Measurements from ENCODE around the gene SMPD1. TPM values are rescaled to one million over a fixed set of nuclear protein-coding genes. Genes with fewer than 3 reads are reported as not detected.

SMPD1 gene
- total RNA-seq, 1 experiment from 2014 or later = 71.8 TPM

DNA sequence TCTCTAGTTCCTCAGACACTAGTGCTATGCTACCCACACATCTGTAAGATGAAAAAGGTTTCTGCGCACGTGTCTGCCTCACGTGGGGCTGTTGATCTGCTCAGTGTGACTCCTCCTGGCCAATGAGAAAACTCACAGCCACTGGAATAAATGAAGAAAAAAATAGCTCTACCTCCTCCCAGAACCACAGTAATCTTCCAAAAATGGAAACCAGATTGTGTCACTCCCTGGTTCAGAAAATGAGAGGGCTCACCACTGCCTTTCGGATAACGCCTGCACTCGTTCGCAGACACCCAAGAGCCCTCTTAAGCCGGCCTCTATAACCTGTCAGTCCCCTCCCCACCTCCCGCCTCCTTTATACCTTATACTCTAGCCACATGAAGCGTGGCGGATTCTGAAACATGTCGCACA lies 23.5 kb downstream of the SMPD1 start:
- DNase-seq (ENCODE audit: low read depth) = no peak

DNA sequence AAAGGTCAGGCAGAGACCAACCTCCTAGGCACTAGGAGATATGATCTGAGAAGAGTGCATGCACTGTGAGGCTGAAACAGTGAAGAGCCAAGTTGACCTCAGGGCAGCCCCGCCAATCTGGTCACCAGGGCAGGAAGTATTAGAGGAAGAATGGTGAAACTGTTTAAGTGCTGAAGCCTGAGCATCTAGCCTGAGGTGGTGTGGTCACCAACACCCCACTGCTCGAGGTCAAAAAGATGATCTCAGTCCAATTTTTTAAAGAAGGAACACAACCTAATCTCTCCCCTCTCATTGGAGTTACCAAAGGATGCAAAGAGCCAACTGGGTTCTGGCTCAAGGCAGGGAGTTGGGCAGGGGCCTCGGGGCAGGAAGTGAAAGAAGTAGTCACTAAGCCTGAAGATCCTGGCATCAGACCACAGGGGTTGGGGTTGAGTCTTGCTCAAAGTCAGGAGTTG lies 24.6 kb downstream of the SMPD1 start:
- no peak for DNase-seq (ENCODE audit: low read depth)

DNA sequence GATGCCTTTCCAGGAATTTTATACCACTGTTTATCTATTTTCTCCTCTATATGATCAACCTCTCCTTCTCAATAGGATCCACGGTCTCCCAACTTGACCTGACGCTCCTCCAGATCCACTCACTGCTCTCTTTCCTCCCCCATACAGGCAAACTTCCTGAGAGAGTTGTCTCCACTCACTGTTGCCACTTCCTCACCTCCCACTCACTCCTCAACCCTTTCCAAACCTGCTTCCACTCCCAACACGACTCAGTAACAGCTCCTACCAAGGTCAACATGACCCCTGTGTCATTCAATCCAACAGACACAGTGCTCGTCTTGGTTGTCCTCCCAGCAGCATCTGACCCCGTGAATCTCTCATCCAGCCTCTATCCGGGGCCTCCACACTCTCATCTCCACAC lies 25.5 kb downstream of the SMPD1 start:
- DNase-seq (ENCODE audit: low read depth) = no peak

DNA sequence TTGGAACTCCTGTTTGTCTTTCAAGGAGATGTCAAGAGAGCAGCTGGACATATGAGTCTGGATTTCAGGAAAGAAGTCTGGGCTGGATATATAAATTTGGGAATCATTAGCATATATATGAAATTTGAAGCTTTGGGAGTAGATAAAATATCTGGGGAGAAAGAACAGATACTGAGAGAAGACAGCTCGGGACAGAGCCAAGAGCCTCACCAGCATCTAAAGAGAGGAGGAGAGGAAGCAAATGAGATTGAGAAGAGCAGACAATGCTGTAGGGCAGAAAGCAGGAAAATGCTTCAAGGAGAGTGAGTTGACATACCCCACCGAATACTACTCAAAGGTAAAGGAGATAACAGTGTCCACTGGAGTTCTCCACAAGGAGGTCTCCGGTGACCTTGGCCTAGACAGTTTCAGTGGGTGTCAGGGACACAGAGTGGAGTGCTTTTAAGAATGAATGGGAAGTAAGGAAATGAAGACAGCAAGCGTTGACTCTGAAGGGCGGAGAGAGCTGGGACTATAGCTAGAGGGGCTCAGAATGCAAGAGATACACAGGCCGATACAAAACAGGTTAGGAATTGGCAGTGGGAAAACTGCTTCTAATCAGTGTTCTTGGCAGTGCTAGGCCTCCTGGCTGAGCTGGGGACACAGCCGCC lies 27.8 kb downstream of the SMPD1 start:
- DNase-seq (ENCODE audit: low read depth) = no peak

DNA sequence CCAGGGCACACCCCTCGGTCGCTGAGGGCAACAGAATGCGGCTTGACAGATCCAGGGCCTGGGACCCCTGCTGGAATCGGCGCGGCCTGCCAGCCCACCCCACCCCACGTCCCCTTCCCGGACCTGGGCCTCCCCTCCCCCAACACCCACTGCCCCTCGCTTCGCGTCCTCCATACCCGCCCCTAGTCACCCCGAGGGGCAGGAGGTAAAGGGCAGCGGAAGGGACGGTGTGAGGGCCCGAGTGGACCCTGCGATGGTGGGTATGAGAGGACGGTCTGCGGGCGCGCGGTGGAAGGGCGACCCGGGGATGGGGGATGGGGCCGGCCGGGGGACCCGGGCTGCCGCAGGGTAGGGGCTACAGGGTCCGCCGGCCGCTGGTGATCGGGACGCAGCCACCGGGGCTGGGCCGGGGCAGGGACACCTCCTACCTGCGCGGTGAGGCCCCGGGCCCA lies 28.3 kb downstream of the SMPD1 start:
- no peak for DNase-seq (ENCODE audit: low read depth)

DNA sequence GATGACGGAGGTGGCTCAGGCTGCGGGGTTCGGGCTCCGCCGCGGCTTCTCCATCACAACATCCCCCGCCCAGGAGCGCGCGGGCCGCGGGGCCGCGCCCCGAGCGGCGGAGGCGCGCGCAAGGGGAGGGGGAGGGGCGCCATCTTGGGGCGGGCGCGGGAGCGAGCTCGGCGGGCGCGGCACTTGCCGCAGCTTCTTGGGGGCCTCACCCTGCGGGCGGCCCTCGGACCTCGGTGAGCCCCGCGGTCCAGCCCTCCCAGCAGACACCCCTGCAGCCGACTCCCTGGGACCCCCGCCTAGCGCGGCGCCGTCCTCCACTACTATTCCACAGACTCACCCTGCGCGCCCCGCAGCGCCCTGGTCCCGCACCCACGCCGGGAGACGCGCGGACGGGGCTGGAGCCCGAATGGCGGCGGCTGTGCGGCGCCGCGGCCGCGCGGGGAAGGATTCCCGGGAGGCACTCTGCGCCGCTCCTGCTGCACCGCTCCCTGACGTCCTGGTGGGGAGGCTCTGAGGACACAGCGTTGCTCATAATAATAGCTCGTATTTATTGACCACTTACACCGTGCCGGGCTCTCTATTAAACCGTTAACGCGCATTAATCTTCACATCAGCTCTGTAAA lies 28.8 kb downstream of the SMPD1 start, which contains the start of gene APBB1:
Gene APBB1 (minus strand): TSS at position 86 of the 623 bp plus-strand sequence. CDS start 7,747 bp downstream, outside the sequence.
- peak; percentile 33 for DNase-seq (ENCODE audit: low read depth)

DNA sequence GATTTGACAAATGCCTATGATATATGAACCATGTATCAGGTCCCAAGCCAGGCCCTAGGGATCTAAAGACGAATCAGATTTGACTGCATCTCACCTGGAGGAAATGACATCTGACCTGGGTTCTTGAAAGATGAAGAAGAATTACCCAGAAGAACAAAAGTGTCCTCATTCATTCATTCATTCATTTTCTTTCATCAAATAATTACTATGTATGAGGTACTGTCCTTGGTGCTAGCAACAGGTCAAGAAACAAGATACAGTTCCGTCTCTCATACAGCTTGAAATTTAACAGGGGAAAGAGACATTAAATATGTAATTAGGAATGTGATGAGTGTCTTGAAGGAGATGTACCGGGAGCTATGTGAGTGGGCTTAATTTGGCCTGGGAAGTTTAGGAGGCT lies 30.4 kb downstream of the SMPD1 start:
- no peak for DNase-seq (ENCODE audit: low read depth)

DNA sequence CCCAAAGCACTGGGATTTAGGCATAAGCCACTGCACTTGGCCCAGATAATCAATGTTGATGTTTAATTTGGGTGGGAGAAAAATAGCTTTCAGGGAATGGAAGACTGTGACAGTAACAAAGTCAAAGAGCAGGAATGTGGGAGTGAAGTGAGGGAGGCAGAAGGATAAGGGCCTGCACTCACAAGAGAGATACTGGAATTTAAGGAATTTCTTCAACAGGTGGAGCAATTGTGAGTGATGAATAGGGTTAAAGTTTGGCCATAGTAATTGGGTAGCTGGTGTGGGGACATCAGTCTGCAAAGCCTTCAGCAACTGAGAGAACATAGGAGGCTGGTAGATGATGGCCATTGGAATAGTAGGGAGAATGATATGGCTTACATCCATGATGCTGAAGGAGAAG lies 37.2 kb downstream of the SMPD1 start:
- no peak for DNase-seq (ENCODE audit: low read depth)

DNA sequence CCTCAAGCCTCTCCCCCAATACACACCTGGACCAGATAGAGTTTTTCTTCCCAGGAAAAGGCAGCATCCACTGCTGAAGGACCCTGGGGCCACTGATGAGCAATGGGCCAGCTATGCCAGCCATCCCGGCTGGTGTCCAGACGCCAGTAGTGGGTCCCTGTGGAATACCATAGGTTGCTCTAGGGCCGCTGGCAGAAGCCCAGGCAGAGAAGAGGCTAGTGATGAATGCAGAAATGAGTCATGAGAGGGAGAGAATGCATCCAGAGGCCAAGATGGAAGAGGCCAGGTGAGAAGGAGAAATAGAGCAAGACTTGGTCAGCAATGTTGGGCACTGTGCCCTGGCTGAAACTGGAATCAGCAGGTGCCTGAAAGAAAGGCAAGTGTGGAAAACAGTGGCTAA lies 41.6 kb downstream of the SMPD1 start:
- peak; percentile 93 for DNase-seq (ENCODE audit: low read depth)

DNA sequence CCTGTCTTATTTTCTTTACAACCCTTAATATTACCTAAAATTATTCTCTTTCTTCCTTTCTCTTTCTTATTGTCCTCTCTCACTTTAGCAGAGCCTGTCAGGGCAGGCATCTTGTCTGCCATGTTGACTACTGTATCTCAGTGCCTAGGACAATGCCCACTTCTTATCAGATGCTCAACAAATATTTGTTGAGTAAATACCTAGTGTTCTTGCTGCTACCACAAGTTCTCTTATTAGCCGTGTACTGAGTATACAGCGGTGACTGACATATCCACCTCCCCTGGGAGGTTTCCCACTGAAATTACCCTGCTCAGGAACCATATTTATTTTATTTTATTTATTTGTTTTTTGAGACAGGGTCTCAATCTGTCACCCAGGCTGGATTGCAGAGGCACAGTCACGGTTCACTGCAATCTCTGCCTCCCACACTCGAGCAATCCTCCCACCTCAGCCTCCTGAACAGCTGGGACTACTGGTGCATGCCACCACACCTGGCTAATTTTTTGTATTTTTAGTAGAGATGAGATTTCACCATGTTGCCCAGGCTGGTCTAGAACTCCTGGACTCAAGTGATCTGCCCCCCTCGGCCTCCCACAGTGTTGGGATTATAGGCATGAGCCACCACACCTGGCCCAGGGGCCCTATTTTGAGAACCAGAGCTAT lies 43.9 kb downstream of the SMPD1 start:
- DNase-seq (ENCODE audit: low read depth) = no peak

DNA sequence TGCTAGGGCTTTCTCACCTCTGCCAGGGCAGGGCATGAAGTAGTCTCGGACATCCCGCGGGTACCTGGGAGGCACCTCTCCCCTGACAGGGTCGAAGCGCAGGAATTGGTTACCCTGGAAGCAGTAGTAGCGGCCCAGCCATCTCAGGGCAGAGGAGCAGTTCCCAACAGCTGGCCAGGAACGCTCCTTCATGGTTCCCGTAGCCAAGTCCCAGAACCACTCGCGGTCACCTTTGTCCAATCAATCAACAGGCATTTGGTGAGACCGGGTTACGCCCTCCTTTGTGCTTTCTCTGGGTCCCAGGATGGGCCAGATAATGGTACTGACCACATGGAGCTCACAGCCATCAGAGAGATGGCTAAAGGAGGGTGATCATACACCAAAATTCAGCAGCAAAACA lies 47.1 kb downstream of the SMPD1 start:
- DNase-seq (ENCODE audit: low read depth) = no peak

DNA sequence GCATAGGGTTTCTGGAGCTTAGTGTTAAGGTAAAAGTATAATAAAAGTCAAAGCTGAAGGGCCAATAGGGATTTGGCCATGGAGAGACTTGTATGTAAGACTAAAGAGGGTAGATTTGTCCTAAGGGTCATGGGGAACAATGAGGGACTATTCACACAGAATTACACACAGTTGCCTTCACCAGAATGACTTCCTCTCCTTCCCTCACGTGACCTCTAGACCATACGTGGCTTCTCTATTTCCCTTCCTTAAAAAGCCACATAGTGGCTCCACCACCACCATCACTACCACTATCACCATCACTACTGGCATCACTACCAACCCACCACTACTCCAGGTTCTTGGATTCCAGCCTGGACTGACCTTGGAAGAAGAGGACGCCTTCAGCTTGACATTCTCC lies 47.7 kb downstream of the SMPD1 start:
- DNase-seq (ENCODE audit: low read depth) = no peak

DNA sequence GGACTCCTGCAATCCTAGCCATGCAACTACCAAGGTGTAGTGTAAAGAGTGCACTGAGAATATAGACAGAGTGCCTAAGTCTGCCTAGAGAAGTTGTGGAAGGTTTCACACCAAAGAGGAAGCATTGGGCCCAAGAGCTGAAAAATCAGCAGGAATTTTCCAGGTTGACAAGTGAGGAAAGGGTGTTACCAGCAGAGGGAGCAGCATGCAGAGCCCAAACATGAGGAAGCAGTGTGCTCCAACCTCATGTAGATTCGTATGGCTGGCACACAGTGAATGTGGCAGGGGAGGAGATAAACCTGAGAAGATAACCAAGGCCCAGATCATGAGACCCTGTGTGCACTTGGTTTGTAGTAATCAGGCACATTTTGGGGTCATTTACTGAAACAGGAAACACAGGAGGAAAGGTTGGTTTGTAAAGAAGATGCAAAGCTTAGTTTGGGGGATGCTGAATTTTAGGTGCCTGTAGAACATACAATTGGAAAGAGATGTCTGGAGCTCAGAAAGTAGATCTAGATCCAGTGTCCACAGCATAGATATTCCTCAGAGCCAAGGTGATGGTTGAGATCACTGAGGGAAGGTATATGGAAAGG lies 48.8 kb downstream of the SMPD1 start:
- peak; percentile 46 for DNase-seq (ENCODE audit: low read depth)

DNA sequence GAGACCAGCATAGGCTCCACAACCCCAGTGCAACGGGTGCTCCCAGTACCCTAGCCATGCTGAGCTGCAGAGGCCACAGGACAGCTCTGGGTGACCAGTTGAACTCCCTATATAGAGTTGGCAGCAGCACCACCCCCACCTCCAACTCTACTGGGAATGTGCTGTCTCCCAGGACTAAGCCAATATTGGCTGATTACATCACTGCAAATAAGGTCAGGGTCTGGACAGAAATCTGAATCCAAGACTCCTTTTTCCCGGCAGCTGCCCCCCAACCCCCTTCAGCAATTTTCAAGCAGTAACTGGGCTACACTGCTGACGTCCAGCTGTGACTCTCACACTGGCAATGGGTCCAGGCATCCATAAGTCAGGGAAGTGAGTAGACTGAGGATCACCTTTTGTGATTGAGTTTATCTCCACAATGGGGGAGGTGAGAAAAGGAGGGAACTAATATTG lies 50.7 kb downstream of the SMPD1 start, which contains the start of gene HPX:
Gene HPX (minus strand): TSS at position 82 of the 453 bp plus-strand sequence. CDS start 24 bp downstream, at position 58.
- DNase-seq (ENCODE audit: low read depth) = no peak

DNA sequence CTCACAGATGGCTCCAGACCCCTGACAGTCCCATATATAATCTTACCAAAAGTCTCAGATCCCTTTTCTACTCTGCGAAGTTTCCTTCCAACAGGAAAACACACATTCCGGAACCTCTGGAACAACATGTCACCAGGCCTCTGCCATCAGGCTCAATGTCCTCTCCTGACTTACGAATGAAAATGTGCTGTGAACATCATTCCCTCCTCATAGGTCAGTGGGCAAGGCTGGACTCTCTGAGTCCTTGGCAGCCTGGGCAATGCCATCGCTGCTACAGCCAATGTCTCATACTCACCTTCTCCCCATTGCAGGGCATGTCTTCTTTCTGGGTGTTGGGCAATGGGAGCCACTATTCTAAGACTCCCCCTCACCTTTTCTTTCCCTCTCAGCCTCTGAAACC lies 52.2 kb downstream of the SMPD1 start:
- DNase-seq (ENCODE audit: low read depth) = no peak

DNA sequence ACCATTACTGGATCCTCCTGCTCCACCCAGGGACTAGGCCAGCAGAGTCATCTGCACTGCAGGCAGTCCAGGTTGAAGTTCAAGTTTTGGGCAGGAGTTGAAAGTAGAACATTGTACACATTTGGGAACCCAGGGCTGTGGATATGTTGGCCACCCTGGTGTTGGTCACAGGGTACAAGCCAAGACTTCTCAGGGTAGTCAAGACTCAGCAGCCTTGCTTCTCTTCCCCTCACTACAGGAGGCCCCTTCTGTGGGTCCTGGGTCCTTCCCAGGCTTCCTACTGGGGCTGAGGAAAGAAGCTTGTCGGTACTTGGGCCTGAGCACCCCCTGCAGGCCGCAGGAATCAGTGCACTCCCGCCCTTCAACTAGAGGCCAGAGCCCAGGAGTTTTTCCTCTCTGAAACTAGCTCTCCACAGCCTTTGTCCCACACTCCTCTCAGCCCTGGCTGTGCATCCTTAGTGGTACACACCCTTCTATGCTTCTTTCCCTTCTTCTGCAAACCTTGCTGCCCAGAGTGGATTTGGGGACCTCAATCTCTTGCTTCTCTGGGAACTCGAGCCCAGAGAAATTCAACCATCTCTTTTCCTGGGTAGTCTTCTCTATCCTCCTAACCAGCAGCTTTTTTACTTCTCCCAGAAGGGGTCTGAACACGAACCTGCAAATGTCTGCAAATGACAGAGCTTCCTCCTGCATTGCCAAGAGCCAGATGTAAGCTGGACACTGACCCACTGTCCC lies 53.2 kb downstream of the SMPD1 start:
- peak; percentile 38 for DNase-seq (ENCODE audit: low read depth)

Other genes starting within 250 kb of the SMPD1 start
- gene OR52B2, start 220.1 kb upstream of the SMPD1 start, total RNA-seq (2014; rRNA removed) = not detected in 2 replicates
- not detected in 2 replicates for gene OR52W1, start 191.2 kb upstream of the SMPD1 start, total RNA-seq (2014; rRNA removed)
- not detected in 2 replicates for gene C11orf42, start 184.9 kb upstream of the SMPD1 start, total RNA-seq (2014; rRNA removed)
- 15.7 and 18.1 TPM in 2 replicates for gene FHIP1B, start 155.8 kb upstream of the SMPD1 start, total RNA-seq (2014; rRNA removed)
- gene CNGA4, start 151.4 kb upstream of the SMPD1 start, total RNA-seq (2014; rRNA removed) = not detected in 2 replicates
- not detected in 2 replicates for gene CCKBR, start 130.6 kb upstream of the SMPD1 start, total RNA-seq (2014; rRNA removed)
- gene CAVIN3, start 70.0 kb upstream of the SMPD1 start, total RNA-seq (2014; rRNA removed) = 376 and 433 TPM in 2 replicates
- gene APBB1, start 28.6 kb downstream of the SMPD1 start, total RNA-seq (2014; rRNA removed) = 18.3 and 19.0 TPM in 2 replicates
- gene HPX, start 50.5 kb downstream of the SMPD1 start, total RNA-seq (2014; rRNA removed) = 0.13 TPM in 1 of 2 replicates, not detected in the other
- gene TRIM3, start 83.5 kb downstream of the SMPD1 start, total RNA-seq (2014; rRNA removed) = 23.7 and 29.4 TPM in 2 replicates
- 66.0 and 66.3 TPM in 2 replicates for gene ARFIP2, start 90.9 kb downstream of the SMPD1 start, total RNA-seq (2014; rRNA removed)
- gene TIMM10B, start 91.0 kb downstream of the SMPD1 start, total RNA-seq (2014; rRNA removed) = 25.4 and 28.8 TPM in 2 replicates
- 1.7 and 2.2 TPM in 2 replicates for gene DNHD1, start 106.8 kb downstream of the SMPD1 start, total RNA-seq (2014; rRNA removed)
- 16.5 and 19.5 TPM in 2 replicates for gene RRP8, start 213.1 kb downstream of the SMPD1 start, total RNA-seq (2014; rRNA removed)
- gene ILK, start 213.3 kb downstream of the SMPD1 start, total RNA-seq (2014; rRNA removed) = 210 and 214 TPM in 2 replicates
- 99.9 and 120 TPM in 2 replicates for gene TAF10, start 221.7 kb downstream of the SMPD1 start, total RNA-seq (2014; rRNA removed)
- gene TPP1, start 228.9 kb downstream of the SMPD1 start, total RNA-seq (2014; rRNA removed) = 22.1 and 36.1 TPM in 2 replicates

Data from LHCN-M2 (cell line).